ENCODE results near the gene OGFR.

GRCh38 chr20:62820208-62820961 is 15.8 kb downstream of the OGFR start:
- TF ChIP-seq CTCF (conservative IDR thresholded peaks at IDR 0.05) (no peak), EZH2 (IDR thresholded peaks at IDR 0.05; ENCODE audit: low read depth) (no peak)
